Measurements from ENCODE around the gene CCDC191. TPM values are rescaled to one million over a fixed set of nuclear protein-coding genes. Genes with fewer than 3 reads are reported as not detected.

The CCDC191 gene
- total RNA-seq, 4 donors from 2014 or later: 0.29 to 0.82 (median 0.42) TPM

DNA sequence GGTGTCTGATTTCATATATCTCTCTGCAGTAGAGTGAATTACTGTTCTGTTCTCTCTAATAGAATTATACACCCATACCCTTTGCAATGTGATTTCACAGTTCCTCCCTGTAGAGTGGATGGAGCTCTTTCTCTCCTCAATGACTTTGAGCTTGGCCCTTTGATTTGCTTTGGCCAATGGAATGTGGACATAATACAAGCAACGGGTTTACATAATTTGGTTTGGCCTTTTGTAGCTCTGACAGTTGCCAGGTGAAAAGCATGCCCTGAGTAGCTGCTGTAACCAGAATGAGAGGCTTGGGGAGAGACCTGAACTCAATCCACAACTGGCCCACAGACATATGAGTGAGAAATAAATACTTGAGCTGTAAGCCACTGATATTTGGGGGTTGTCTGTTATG, 76.4 kb downstream of the CCDC191 start:
- Histone ChIP-seq H3K36me3 (no peaks in the 10 kb centered on the region), H3K4me1 (no peaks in the 10 kb centered on the region)
- in situ Hi-C loops (cut with MboI; ENCODE audit: low sequenced_read_pairs in 4 of 4): no loop called here

DNA sequence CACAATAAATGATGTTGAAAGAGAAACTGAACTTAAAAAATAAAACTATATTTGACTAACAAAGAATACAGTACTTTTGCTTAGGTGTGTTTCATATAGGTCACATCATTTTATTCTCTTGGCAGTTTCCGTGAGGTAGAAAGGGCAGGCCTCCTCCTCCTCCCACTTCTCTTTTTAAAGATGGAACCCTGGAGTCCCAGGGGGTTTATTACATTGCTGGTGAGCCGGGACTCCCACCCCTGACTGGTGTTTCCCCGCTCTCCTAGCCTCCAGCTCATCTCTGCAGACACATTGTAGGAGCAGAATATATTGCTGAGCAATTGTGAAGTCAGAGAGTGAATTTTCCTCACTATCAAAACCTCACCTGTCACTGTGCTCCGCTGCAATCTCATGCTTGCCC, 78.5 kb downstream of the CCDC191 start:
- Histone ChIP-seq H3K27me3 (no peaks in the 10 kb centered on the region), H3K4me3 (no peak overlapping the region), H3K9me3 (peaks cover 0 to 4% (median 3%) of the 10 kb centered on the region in 3 donors), H3K27ac (no peak overlapping the region), H3K36me3 (no peaks in the 10 kb centered on the region), H3K4me1 (no peaks in the 10 kb centered on the region)
- DNase-seq: no peak
- in situ Hi-C loops (cut with MboI; ENCODE audit: low sequenced_read_pairs in 4 of 4) (no loop called here), intact Hi-C loops (cut with DNase I; ENCODE audit: low total_unique reads) (no loop called here)
- TF ChIP-seq POLR2A (IDR thresholded peaks at IDR 0.05): no peak
- TF ChIP-seq, protein P1, sequence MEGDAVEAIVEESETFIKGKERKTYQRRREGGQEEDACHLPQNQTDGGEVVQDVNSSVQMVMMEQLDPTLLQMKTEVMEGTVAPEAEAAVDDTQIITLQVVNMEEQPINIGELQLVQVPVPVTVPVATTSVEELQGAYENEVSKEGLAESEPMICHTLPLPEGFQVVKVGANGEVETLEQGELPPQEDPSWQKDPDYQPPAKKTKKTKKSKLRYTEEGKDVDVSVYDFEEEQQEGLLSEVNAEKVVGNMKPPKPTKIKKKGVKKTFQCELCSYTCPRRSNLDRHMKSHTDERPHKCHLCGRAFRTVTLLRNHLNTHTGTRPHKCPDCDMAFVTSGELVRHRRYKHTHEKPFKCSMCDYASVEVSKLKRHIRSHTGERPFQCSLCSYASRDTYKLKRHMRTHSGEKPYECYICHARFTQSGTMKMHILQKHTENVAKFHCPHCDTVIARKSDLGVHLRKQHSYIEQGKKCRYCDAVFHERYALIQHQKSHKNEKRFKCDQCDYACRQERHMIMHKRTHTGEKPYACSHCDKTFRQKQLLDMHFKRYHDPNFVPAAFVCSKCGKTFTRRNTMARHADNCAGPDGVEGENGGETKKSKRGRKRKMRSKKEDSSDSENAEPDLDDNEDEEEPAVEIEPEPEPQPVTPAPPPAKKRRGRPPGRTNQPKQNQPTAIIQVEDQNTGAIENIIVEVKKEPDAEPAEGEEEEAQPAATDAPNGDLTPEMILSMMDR (IDR thresholded peaks at IDR 0.05 in 4 of 5, conservative IDR thresholded peaks at IDR 0.05 in 1 of 5): no peak
- no peak for ATAC-seq

More for the DNA sequence above, 76.4 kb downstream of the CCDC191 start:
- H3K27me3 ChIP-seq: no peaks in the 10 kb centered on the region
- no peaks in the 10 kb centered on the region for H3K9me3 ChIP-seq
- H3K27ac ChIP-seq: no peak overlapping the region
- TF ChIP-seq, protein P1 (IDR thresholded peaks at IDR 0.05 in 4 of 5, conservative IDR thresholded peaks at IDR 0.05 in 1 of 5): no peak
- TF ChIP-seq POLR2A (IDR thresholded peaks at IDR 0.05): no peak
- DNase-seq (no peak), ATAC-seq (no peak)
- H3K4me3 ChIP-seq: no peak overlapping the region
- intact Hi-C loops (cut with DNase I; ENCODE audit: low total_unique reads): no loop called here

DNA sequence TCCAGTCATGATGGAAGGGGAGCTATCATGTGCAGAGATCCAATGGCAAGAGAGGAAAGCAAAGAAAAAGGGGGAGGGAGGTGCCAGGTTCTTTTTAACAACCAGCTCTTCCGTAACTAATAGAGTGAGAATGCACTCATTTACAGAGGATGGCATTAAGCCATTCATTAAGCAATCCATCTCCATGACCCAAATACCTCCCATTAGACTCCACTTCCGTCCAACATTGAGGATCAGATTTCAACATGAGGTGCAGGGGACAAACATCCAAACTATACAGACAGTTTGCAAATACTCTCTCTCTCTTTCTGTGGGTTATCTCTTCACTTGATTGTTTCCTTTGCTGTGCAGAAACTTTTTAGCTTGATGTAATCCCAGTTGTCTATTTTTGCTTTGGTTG, 87.3 kb downstream of the CCDC191 start:
- no peak for DNase-seq
- Histone ChIP-seq H3K27ac (no peak overlapping the region), H3K27me3 (no peaks in the 10 kb centered on the region), H3K36me3 (no peaks in the 10 kb centered on the region), H3K9me3 (peaks cover 0 to 7% (median 3%) of the 10 kb centered on the region in 3 donors), H3K4me1 (peaks cover 0 to 8% of the 10 kb centered on the region in 2 donors), H3K4me3 (no peak overlapping the region)
- intact Hi-C loops (cut with DNase I; ENCODE audit: low total_unique reads): no loop called here
- in situ Hi-C loops (cut with MboI; ENCODE audit: low sequenced_read_pairs in 4 of 4): no loop called here
- no peak for TF ChIP-seq POLR2A (IDR thresholded peaks at IDR 0.05)
- TF ChIP-seq, protein P1 (IDR thresholded peaks at IDR 0.05 in 4 of 5, conservative IDR thresholded peaks at IDR 0.05 in 1 of 5): no peak
- peak; percentile 89 to 92 for ATAC-seq

DNA sequence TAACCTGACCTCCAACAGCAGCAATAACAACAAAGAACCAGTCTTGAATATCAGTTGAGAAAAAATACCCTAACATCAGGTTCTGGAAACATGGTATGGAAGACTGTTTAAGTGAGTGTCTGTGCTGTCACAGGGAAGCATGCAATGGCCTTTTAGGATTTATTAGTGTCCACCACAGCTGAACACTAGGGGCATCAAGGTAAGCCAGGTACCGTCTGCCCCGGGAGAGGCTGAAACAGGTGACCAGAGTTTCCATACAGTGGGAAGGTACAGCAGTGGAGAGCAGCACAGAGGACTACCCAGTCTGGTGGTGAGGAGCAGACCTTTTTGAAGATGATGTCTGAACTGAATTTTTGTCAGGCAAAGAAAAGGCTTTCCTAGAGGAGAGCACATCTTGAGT, 90.2 kb downstream of the CCDC191 start:
- H3K27me3 ChIP-seq: no peaks in the 10 kb centered on the region
- in situ Hi-C loops (cut with MboI; ENCODE audit: low sequenced_read_pairs in 4 of 4): no loop called here
- TF ChIP-seq POLR2A (IDR thresholded peaks at IDR 0.05): no peak
- TF ChIP-seq, protein P1 (IDR thresholded peaks at IDR 0.05 in 4 of 5, conservative IDR thresholded peaks at IDR 0.05 in 1 of 5): no peak
- H3K4me1 ChIP-seq: peaks cover 0 to 8% of the 10 kb centered on the region in 2 donors
- no peaks in the 10 kb centered on the region for H3K36me3 ChIP-seq
- ATAC-seq: no peak
- H3K27ac ChIP-seq: no peak overlapping the region
- no peak overlapping the region for H3K4me3 ChIP-seq
- intact Hi-C loops (cut with DNase I; ENCODE audit: low total_unique reads): no loop called here
- DNase-seq: no peak
- no peaks in the 10 kb centered on the region for H3K9me3 ChIP-seq

DNA sequence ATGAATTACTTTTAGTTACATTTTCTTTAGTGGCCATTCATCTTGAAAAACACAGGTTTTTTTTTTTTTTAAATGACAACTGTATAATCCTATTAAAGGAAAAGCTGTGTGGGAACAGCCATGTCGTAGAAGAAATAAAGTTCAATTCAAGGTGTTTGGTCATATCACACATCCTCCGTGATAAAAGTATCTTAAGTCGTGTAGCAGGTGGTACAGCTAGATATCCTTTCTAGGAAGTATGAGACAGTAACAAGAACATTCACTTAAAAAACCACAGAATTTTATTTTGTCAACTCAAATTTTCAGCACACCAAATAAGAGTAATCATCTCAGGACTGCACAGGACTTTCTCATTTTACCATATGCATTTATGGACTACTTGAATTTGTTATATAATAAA, 92.4 kb downstream of the CCDC191 start:
- no peaks in the 10 kb centered on the region for H3K27me3 ChIP-seq
- in situ Hi-C loops (cut with MboI; ENCODE audit: low sequenced_read_pairs in 4 of 4) (no loop called here), intact Hi-C loops (cut with DNase I; ENCODE audit: low total_unique reads) (no loop called here)
- H3K9me3 ChIP-seq: no peaks in the 10 kb centered on the region
- H3K36me3 ChIP-seq: no peaks in the 10 kb centered on the region
- no peak overlapping the region for H3K4me3 ChIP-seq
- H3K4me1 ChIP-seq: peaks cover 0 to 3% of the 10 kb centered on the region in 2 donors
- DNase-seq: no peak
- no peak overlapping the region for H3K27ac ChIP-seq
- TF ChIP-seq, protein P1 (IDR thresholded peaks at IDR 0.05 in 4 of 5, conservative IDR thresholded peaks at IDR 0.05 in 1 of 5): no peak
- no peak for TF ChIP-seq POLR2A (IDR thresholded peaks at IDR 0.05)
- ATAC-seq: no peak

All from gastrocnemius medialis (tissue), 4 donors.